HG02642 (cell line): Measurements from ENCODE around the gene DIS3L2.
A peak's percentile ranks its signal among the peaks of the same experiment; 100 is the strongest.
"Not testable (repeated sequence)": the region's sequence is repeated elsewhere in the genome, so short reads cannot be mapped to it uniquely, and the experiment has no call there.

Experiments
- ATAC-seq: cut with Tn5 transposase; IDR thresholded peaks from one replicate; pipeline ENCODE4 v1.9.1; 2021; ENCODE audit warnings: mild to moderate bottlenecking; ENCODE audit not compliant: unreplicated experiment, poor library complexity

DIS3L2 gene

GRCh38 chr2:232001073-232001472 lies 39.6 kb downstream of the DIS3L2 start:
- no peak for ATAC-seq

GRCh38 chr2:232006253-232006652 lies 44.7 kb downstream of the DIS3L2 start:
- ATAC-seq = no peak

GRCh38 chr2:232008907-232009638 lies 47.6 kb downstream of the DIS3L2 start:
- ATAC-seq = no peak

GRCh38 chr2:232009639-232010274 lies 48.2 kb downstream of the DIS3L2 start:
- ATAC-seq = no peak

GRCh38 chr2:232013701-232014353 lies 52.3 kb downstream of the DIS3L2 start:
- no peak for ATAC-seq

GRCh38 chr2:232014681-232015080 lies 53.2 kb downstream of the DIS3L2 start:
- no peak for ATAC-seq

GRCh38 chr2:232018181-232018580 lies 56.7 kb downstream of the DIS3L2 start:
- no peak for ATAC-seq

GRCh38 chr2:232022718-232023117 lies 61.2 kb downstream of the DIS3L2 start:
- no peak for ATAC-seq

GRCh38 chr2:232023426-232023825 lies 61.9 kb downstream of the DIS3L2 start:
- ATAC-seq = no peak

GRCh38 chr2:232024457-232024856 lies 62.9 kb downstream of the DIS3L2 start:
- no peak for ATAC-seq

- peak; percentile 98 for ATAC-seq
These were observed 65.4 kb downstream of the DIS3L2 start for GRCh38 chr2:232026910-232027309.

- ATAC-seq = no peak
These were observed 66.0 kb downstream of the DIS3L2 start for GRCh38 chr2:232027530-232027929.

GRCh38 chr2:232028071-232028470 lies 66.6 kb downstream of the DIS3L2 start:
- no peak for ATAC-seq

- no peak for ATAC-seq
These were observed 67.1 kb downstream of the DIS3L2 start for GRCh38 chr2:232028631-232029030.

- ATAC-seq = no peak
These were observed 67.8 kb downstream of the DIS3L2 start for GRCh38 chr2:232029346-232029745.

GRCh38 chr2:232030229-232030628 lies 68.7 kb downstream of the DIS3L2 start:
- ATAC-seq = no peak

GRCh38 chr2:232035292-232035691 lies 73.8 kb downstream of the DIS3L2 start:
- not testable (repeated sequence) for ATAC-seq

GRCh38 chr2:232036876-232037275 lies 75.4 kb downstream of the DIS3L2 start:
- ATAC-seq = not testable (repeated sequence)

GRCh38 chr2:232038251-232038880 lies 76.9 kb downstream of the DIS3L2 start:
- ATAC-seq = no peak

GRCh38 chr2:232038881-232039485 lies 77.5 kb downstream of the DIS3L2 start:
- no peak for ATAC-seq
